ENCODE data around the gene INPP4A.
"Not testable (repeated sequence)": the region's sequence is repeated elsewhere in the genome, so short reads cannot be mapped to it uniquely, and the experiment has no call there.

INPP4A gene

GRCh38 chr2:98569915-98570314 lies 125.3 kb downstream of the INPP4A start:
- DNase-seq, result no peak

GRCh38 chr2:98570356-98570755 lies 125.7 kb downstream of the INPP4A start:
- DNase-seq, result no peak

GRCh38 chr2:98571121-98571701 lies 126.6 kb downstream of the INPP4A start:
- no peak for DNase-seq

DNA sequence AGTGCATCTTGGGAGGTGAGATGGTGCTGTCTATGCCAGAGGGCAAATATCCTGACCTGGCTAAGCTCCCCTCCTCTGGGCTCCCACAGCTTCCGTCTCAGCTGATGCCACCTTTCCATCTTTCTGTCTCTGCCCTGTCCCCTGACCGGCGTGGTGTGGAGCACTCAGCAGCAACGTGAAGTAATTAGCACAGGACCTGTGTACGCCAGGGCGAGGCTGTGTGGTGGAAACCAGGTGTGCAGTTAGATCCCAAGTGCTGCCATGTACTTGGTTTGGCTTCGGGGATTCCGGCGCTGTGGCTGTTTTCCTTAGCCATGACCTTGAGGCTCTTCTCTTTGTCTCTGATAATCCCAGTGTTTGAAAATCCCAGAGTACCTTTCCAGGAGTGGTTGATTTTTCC lies 127.1 kb downstream of the INPP4A start:
- DNase-seq, result no peak

- DNase-seq, result no peak
These were observed 127.6 kb downstream of the INPP4A start for GRCh38 chr2:98572211-98572610.

DNA sequence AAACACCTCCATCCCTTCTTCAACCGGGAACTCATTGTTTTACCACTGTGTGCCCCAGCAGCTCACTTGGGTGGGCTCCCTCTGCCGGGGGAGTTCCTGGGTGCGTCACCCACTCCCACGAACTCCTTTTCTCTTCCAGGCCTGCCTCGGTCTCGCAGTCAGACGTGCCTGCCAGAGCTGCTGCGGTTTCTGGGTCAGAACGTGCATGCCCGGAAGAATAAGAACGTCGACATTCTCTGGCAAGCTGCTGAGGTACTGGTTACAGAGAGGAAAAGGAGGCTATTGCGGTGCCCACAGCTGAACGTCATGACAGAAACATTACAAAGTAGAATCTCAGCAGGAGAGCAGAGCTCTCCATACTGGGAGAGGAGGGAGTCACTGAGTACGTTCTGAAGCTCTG lies 128.0 kb downstream of the INPP4A start:
- DNase-seq, result no peak

GRCh38 chr2:98573426-98573825 lies 128.8 kb downstream of the INPP4A start:
- DNase-seq, result no peak

- DNase-seq, result no peak
These were observed 132.1 kb downstream of the INPP4A start for GRCh38 chr2:98576666-98577312.

DNA sequence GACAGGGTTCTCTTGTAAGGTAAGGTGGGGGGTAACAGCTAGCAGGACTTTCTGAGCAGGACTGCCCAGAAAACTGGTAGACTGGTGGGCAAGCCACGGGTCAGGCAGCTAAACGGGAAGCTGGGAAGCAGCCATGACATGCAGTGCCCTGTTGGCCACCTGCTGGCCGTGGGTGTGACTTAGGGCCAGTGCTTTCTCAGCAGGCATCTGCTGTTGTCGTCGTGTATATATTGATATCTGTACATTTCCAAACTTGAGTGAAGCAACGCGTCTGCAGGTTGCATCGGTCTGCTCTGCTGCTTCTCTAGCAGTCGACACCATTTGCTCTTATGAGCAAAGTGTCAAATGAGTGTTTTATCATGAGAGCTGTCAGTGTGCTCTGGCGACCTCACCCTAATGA lies 132.7 kb downstream of the INPP4A start:
- no peak for DNase-seq

GRCh38 chr2:98578231-98578630 lies 133.6 kb downstream of the INPP4A start:
- DNase-seq, result no peak

DNA sequence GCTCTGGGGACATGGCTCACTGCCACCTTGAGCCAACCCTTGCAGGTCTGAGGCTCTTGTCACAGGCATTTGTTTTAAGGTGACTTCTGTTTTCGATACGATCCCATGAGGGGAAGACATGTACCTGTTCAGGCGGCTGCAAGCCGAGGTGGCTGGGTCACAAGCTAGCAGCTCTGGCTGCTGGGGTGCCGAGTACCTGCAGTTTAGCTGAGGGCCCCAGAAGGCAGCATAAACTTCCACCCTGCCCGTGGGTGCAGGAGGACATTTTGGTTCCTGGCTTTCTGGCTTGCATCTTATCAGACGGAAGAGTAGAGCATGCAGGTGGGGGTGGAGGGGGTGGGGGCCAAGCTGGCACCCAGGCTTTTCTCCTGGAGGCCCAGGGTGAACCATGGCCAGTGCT lies 135.3 kb downstream of the INPP4A start:
- no peak for DNase-seq

GRCh38 chr2:98580656-98581284 lies 136.1 kb downstream of the INPP4A start:
- DNase-seq, result no peak

DNA sequence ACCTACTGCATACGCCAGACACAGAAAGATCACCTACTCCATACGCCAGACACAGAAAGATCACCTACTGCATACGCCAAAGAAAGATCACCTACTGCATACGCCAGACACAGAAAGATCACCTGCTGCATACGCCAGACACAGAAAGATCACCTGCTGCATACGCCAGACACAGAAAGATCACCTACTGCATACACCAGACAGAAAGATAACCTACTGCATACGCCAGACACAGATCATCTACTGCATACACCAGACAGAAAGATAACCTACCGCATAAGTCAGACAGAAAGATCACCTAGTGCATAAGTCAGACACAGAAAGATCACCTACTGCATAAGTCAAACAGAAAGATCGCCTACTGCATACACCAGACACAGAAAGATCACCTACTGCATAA lies 137.9 kb downstream of the INPP4A start:
- no peak for DNase-seq

DNA sequence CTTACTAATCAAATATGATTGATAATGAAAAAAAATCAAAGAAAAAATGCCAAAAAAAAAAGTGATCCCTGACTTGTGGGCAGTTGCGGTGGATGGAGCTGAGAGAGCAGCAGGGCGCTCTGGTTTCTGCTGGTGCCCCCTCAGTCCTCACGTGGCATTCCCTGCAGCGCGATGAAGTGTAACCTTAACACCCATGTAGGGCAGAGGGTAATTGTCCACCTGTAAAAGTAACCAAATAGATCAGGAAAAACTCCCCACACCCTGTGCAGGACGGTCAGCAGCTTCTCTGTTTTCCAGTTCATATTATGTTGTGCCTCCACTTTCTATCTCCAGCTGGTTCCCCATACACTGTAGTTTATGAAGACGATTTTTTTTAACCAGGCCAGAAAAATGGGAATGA lies 138.6 kb downstream of the INPP4A start:
- no peak for DNase-seq

DNA sequence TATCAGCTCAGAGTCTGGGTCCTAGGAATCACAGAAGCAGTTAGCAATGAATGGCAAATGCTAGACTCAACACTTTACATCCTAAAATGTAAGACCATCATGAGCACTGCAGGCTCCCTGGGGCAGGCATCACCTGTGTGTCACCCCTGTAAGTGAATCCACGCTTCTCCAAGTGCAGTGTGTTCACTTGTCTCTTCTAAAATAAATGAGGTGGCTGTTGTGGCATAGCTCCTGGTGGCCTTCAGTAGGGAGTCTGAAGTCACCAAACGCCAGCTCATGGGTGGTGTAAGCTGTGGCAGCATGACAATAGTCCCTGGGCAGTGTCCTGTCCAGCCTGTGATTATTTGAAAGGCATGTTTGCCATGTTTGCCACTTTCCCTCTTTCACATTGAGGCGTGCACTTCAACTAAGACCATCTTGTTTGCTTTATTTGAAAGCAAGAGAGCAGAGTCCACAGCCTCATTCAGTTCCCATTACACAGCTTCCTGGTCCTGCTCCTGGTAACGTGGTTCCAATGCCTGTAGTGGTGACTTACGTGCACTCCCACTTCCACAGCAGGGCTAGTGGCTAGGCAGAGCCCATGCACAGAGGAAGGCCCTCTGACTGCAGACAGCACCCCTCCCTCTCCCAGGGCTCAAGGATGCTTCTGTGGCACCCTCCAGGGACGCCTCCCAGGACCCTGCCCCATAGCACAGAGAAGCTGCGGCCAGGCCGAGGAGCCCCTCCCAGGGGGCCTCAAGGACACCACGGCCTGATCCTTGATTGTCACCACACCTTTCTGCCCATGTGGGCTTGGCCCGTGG lies 139.4 kb downstream of the INPP4A start:
- DNase-seq, result no peak

DNA sequence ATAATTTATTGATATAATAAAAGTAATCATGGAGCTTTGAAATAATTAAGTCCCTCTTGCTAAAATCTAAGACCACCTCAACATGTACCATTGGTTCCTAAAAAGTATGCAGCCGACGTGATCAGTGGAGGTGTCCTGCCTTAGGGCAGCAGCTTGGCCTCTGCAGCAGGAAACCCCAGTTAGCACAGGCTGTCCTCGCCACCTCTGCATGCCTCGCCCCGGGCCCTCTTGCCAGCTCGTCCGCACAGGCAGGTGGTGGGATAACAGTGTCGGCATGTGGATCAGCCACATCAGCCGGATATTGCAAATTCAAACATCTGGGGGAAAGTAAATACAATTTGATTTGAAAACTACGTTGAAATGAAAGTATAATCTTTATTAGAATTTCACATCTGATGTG lies 140.7 kb downstream of the INPP4A start:
- DNase-seq, result no peak

GRCh38 chr2:98586551-98587140 lies 142.0 kb downstream of the INPP4A start:
- DNase-seq, result no peak

DNA sequence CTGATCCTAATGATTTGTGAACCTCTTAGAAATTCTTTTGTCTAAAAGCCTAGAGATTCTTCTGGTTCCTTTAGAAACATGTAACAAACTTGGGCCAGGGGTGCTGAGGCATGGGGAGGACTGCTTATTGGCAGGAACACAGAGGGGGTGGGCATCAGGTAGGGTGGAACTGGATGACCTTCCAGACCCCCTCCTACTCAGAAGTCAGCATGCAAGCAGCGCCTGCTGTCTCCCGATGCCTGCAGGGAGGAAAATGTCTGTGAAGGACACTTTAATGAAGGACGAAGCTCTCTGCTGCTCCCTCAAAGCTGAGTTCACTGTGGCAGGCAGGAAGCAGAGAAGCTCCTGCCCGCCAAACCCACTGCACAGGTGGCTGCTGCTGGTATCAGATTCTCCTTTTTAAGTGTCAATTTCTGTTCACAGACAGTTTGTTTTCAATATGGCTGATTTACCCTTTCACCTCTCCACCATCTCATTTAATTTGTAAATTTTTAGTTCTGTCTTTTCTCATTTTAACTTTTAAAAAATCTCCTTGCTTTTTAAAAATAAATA lies 144.3 kb downstream of the INPP4A start:
- no peak for DNase-seq

GRCh38 chr2:98589489-98589888 lies 144.8 kb downstream of the INPP4A start:
- DNase-seq, result no peak

DNA sequence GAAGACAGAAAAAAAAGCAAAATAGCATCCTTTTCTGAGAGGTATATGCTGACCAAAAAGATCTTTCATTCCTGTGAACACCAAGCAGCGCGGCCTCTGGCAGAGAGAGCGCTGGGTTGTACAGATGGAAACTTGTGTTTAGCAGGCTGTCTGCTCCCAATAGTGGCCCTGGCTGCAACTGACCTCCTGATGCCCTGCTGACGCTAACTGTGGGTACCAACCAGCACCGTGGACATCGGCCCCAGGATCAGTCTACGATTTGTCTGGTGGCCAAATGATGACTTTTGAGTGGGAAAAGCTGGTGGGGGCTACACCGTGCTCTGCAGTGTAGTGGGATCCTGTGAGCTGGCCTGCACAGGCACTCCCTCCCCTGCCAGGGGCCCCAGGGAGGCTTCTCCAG lies 147.9 kb downstream of the INPP4A start:
- no peak for DNase-seq

DNA sequence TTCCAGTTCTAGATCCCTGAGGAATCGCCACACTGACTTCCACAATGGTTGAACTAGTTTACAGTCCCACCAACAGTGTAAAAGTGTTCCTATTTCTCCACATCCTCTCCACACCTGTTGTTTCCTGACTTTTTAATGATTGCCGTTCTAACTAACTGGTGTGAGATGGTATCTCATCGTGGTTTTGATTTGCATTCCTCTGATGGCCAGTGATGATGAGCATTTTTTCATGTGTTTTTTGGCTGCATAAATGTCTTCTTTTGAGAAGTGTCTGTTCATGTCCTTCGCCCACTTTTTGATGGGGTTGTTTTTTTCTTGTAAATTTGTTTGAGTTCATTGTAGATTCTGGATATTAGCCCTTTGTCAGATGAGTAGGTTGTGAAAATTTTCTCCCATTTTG lies 150.0 kb downstream of the INPP4A start:
- DNase-seq, result not testable (repeated sequence)

DNA sequence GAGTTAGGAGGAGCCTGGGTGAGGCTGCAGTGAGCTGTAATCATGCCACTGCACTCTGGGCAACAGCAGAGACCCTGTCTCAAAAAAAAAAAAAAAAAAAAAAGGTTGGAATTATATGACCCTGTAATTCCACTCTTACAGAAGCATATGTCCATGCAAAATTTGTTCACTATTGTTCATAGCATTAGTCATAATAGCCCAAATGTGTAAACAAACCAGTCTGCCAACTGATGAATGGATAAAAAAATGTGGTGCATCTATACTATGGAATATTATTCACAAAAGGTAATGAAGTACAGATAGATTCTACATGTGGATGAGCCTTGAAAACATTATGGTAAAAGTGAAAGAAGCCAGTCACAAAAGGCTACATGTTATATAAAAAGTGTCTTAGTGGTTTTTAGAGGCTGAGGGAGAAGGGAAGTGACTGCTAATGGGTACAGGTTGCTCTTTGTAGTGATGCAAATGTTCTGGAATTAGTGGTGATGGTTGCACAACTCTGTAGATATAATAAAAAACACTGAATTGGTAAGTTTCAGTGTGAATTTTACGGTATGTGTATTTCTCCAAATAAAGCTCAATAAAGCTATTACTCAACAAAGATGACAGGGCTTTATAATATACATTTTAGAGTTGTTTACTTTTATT lies 154.2 kb downstream of the INPP4A start:
- no peak for DNase-seq

Measured in NK-92 treated with Interleukin-12 subunit alpha and Interleukin-12 subunit beta, amount 100 ng/mL, for 24 hours (cell line).